ENCODE data around the gene ENTPD2.
"Not testable (repeated sequence)": the region's sequence is repeated elsewhere in the genome, so short reads cannot be mapped to it uniquely, and the experiment has no call there.

ENTPD2 gene

DNA sequence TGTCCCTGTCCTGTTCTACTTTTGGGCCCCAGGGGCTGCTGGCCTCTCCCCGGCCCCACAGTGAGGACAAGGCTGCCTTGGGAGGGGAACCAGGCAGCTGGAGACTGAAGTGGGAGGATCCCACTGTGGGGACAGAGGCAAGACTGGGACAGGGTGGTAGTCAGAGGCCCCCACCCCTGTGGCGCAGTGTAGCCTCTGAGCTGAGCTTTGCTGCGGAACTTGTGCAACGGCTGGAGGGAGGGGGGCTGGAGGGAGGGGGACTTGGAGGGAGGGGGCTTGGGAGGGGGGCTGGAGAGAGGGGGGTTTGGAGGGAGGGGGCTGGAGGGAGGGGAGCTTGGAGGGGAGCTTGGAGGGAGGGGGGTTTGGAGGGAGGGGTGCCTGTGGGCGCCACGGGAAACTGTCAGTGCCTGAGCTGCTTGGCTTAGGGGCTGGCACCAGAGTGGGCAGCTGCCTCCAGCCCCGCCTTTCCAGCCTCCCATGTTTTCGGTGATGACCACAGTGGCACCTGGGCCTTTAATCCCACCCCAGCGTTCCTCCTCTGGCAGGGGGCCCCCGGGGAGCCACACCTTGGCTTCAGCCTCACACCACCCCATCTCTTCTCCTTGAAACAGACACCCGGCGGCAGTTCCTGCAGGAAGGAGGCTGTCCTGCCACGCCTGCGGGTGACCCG lies 19.7 kb downstream of the ENTPD2 start:
- DNase-seq (ENCODE audit: low read depth) = no peak
- no peak overlapping the region for H3K4me3 ChIP-seq (ENCODE audit: low read depth, low read length)

DNA sequence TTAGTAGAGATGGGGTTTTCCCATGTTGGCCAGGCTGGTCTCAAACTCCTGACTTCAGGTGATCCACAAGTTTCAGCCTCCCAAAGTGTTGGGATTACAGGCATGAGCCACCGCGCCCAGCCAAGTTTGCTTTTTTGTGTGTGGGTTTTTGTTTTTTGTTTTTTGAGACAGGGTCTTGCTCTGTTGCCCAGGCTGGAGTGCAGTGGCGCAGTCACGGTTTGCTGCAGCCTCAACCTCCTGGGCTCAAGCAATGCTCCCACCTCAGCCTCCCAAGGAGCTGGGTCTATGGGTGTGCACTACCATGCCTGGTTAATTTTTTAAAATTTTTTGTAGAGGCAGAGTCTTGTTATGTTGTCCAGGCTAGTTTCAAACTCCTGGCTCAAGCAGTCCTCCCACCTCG lies 20.4 kb downstream of the ENTPD2 start:
- not testable (repeated sequence) for DNase-seq (ENCODE audit: low read depth); H3K4me3 ChIP-seq (ENCODE audit: low read depth, low read length)

DNA sequence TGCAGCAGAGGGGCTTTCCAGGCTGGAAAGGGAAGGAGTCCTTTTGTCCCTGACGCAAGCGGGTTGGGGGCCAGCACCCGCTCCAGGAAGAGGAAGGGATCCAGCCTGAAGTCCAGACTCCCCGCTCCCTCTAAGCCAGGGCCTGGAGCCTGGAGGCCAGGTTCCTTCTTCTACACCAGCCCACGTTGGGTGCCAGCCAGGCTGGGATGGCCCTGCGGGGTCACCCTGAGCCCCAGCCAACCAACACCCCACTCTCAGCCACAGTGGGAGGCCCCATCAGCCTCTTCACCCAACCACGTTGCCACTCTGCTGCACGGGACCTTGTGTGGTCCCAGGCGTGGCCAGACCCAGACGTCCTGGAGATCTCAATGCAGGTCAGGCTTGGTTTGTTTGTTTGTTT lies 21.0 kb downstream of the ENTPD2 start:
- H3K4me3 ChIP-seq (ENCODE audit: low read depth, low read length) = no peak overlapping the region
- no peak for DNase-seq (ENCODE audit: low read depth)

GRCh38 chr9:137031904-137032640 lies 21.8 kb downstream of the ENTPD2 start, which contains the start of gene FUT7:
Gene FUT7, minus strand, starts transcription at chr9:137032088. Its CDS starts 97 bp downstream, at chr9:137031991.
- no peak for DNase-seq (ENCODE audit: low read depth)
- H3K4me3 ChIP-seq (ENCODE audit: low read depth, low read length) = no peak within 1 kb of the TSS

GRCh38 chr9:137030538-137031527 lies 23.0 kb downstream of the ENTPD2 start:
- no peak overlapping the region for H3K4me3 ChIP-seq (ENCODE audit: low read depth, low read length)
- no peak for DNase-seq (ENCODE audit: low read depth)

DNA sequence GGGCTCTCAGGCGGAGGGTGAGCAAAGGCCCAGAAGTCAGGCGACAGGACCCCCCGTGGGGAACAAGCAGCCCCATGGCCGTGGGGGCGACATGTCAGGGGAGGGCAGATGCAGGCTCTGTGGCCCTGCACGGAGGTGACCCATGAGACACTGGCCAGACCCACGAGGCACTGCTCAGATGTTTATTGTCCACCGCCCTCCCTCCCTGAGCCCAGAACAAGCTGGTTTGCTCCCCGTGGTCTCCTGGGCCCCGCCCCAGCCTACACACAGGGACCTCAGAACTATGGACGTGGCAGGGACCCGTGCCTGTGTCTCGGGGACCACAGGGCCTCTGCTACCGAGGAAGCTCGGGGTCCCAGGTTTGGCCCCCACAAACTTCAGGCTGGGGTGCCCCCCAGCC lies 23.9 kb downstream of the ENTPD2 start:
- DNase-seq (ENCODE audit: low read depth) = no peak
- H3K4me3 ChIP-seq (ENCODE audit: low read depth, low read length) = no peak overlapping the region

- no peak for DNase-seq (ENCODE audit: low read depth)
- H3K4me3 ChIP-seq (ENCODE audit: low read depth, low read length) = peak overlapping the region; percentile 62
Observed at GRCh38 chr9:137029058-137029936, 24.6 kb downstream of the ENTPD2 start.

- DNase-seq (ENCODE audit: low read depth) = no peak
- peak overlapping the region; percentile 62 for H3K4me3 ChIP-seq (ENCODE audit: low read depth, low read length)
Observed at GRCh38 chr9:137028263-137029057, 25.4 kb downstream of the ENTPD2 start.

DNA sequence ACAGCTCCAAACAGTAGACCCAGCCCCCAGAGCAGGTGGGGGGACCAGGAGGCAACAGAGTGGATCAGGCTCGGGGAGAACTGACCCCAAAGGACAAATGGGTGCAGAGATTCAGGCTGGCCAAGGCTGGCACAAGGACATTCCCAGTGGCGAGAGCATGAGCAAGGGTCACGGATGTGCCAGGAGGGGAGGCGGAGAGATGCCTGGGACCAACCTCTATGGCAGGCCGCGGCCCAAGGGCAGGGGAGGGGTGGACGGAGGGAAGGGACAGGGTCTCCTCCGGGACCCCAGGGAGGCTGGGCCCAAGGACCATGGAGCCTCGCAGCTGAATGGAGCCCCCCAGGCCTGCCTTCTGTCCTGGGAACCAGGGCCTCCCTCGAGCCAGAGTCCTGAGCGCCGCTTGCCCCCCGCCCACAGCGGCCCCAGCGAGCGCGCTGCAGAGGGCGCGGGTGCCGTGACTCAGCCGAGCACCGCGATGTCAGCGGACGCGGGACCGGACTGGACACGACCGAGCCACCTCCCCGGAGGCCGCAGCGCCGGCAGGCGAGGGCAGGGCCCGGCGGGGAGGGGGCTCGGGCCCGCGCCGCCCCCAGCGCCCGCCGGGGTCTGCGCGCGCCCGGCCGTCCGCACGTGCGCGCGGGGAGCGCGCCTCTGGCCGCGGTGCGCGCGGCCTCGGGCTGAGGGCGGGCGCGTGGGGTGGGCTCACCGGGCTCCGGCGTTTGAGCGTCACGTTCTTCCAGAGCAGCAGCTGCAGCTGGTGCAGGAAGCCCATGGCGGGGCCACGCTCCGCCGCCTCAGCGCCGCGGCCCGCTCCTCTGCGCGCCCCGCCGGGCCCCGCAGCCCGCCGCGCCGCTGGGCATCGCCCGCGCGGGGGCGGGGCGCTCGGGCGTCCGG lies 26.2 kb downstream of the ENTPD2 start, which contains the start of gene ABCA2:
Gene ABCA2 (minus strand): TSS at position 869 of the 894 bp plus-strand sequence. CDS start 97 bp downstream, at position 772.
- H3K4me3 ChIP-seq (ENCODE audit: low read depth, low read length) = peak within 1 kb of the TSS; percentile 62
- no peak for DNase-seq (ENCODE audit: low read depth)

DNA sequence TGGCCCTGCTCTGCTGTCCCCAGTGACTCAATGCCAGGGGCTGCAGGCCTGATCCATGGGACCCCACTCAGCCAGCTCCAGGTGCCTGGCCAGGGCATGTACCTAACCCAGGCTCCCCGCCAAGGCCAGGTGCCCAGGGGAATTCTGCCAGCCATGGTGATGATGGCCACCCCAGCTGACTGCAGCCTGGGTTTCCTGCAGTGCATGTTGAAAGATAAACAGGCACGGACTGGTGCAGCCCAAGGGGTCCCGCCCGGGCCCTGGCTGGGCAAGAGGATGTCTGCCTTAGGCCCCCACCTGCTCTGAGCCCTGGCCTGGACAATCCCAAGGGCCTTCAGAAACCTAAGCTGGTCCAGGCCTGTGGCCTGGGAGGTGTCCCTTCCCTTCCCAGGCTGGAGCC lies 27.0 kb downstream of the ENTPD2 start:
- peak overlapping the region; percentile 60 for H3K4me3 ChIP-seq (ENCODE audit: low read depth, low read length)
- DNase-seq (ENCODE audit: low read depth) = no peak

GRCh38 chr9:137026384-137026783 lies 27.5 kb downstream of the ENTPD2 start:
- DNase-seq (ENCODE audit: low read depth) = no peak
- H3K4me3 ChIP-seq (ENCODE audit: low read depth, low read length) = no peak overlapping the region

- no peak overlapping the region for H3K4me3 ChIP-seq (ENCODE audit: low read depth, low read length)
- DNase-seq (ENCODE audit: low read depth) = no peak
Observed at GRCh38 chr9:137025517-137025966, 28.3 kb downstream of the ENTPD2 start.

DNA sequence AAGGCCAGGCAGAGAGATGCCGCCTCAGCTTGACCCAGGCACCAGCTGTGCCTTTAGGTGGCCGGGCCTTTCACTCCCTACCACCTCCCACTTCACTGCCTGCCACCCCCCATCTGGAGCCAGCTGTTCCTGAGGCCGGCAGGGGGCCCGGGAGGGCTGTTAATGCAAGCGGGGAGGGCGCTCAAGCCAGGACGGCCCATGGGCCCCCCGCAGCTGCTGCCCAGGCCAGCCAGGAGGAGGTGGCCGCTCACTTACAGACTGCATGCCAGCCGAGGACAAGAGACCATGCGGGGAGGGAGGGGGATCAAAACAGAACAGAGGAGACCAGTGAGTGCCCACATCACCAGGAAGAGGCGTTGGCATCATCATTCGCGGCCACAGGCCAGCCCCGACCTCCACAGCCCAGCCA lies 30.3 kb downstream of the ENTPD2 start:
- no peak overlapping the region for H3K4me3 ChIP-seq (ENCODE audit: low read depth, low read length)
- DNase-seq (ENCODE audit: low read depth) = no peak

DNA sequence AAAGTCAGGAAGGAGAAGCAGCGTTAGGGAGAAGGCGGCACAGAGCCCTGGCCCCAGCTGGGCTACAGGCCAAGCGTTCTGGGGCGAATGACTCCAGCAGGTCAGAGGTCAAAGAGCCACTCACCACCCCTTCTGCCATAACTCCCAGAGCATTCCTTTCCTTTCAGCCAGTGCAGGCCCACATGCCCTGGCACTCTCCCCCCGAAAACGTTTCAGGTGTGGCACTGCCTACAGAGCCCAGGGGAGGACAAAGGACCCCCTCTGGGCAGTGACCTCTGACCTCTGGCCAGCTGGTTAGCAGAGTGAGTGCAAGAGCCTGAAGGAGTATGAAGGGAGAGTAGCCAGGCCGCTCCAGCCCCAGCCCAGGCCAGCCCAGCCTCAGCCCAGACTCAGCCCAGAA lies 30.7 kb downstream of the ENTPD2 start:
- no peak overlapping the region for H3K4me3 ChIP-seq (ENCODE audit: low read depth, low read length)
- DNase-seq (ENCODE audit: low read depth) = no peak

DNA sequence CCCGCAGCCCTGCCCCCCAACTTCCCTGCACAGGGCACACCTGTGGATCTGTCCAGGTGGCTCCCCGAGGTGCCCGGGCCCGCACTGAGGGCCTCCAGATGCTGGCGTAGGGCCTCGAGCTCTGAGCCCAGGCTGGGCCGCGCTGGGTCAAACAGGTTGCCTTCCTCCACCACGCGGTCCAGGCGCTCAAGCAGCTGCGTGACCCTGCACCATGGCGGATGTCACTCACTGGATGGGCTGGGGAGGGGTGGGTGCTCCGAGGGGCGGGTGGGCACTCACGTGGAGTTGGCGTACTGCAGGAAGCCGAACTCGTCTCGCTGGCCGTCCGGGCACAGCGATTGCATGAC lies 31.2 kb downstream of the ENTPD2 start:
- H3K4me3 ChIP-seq (ENCODE audit: low read depth, low read length) = no peak overlapping the region
- DNase-seq (ENCODE audit: low read depth) = no peak

DNA sequence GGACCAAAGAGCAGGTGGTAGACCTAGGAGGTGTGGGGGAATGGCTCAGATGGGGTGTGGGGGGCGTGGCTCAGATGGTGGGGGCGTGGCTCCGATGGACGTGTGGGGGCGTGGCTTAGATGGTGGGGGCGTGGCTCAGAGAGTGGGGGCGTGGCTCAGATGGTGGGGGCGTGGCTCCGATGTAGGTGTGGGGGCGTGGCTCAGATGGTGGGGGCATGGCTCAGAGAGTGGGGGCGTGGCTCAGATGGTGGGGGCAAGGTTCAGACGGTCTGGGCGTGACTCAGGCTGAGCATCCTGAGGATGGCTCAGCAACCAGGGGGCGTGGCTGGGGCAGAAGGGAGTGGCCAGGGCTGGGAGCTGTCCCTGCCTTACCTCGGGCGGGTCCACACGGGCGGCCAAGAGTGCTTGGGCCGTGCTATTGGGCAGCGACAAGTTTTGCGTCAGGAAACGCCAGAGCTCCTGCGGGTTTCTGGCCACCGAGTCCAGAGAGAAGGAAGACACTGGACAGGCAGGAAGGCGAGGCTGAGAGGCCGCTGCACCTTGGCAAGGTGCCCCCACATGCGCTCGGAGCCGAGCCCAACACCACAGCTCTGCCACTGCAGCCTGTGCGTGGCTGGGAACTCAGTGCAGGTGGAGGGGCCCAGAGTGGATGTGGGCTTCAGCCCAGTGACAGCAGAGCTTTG lies 31.7 kb downstream of the ENTPD2 start:
- DNase-seq (ENCODE audit: low read depth) = no peak
- H3K4me3 ChIP-seq (ENCODE audit: low read depth, low read length) = no peak overlapping the region

GRCh38 chr9:137021568-137021978 lies 32.3 kb downstream of the ENTPD2 start:
- no peak overlapping the region for H3K4me3 ChIP-seq (ENCODE audit: low read depth, low read length)
- no peak for DNase-seq (ENCODE audit: low read depth)
